NCI-H748 treated with DMSO at 0.1 percent for 48 hours (cell line): ENCODE results near the gene TNFRSF14.
"Not testable (repeated sequence)": the region's sequence is repeated elsewhere in the genome, so short reads cannot be mapped to it uniquely, and the experiment has no call there.

Experiments used
- DNase-seq: peaks from one replicate; lab custom pipeline; 2025; lab: John Stamatoyannopoulos, UW

Gene TNFRSF14

GRCh38 chr1:2554621-2555387, 1.4 kb upstream of the TNFRSF14 start:
- DNase-seq = no peak

- DNase-seq = no peak
Measured at GRCh38 chr1:2555634-2556276, 416 bp upstream of the TNFRSF14 start.

- no peak for DNase-seq
Measured at GRCh38 chr1:2556678-2557481, 709 bp downstream of the TNFRSF14 start.

GRCh38 chr1:2557482-2558400, 1.6 kb downstream of the TNFRSF14 start:
- DNase-seq = no peak

GRCh38 chr1:2558420-2558819, 2.2 kb downstream of the TNFRSF14 start:
- no peak for DNase-seq

GRCh38 chr1:2558861-2559260, 2.7 kb downstream of the TNFRSF14 start:
- DNase-seq = no peak

GRCh38 chr1:2559509-2560298, 3.5 kb downstream of the TNFRSF14 start:
- DNase-seq = no peak

GRCh38 chr1:2560299-2561073, 4.3 kb downstream of the TNFRSF14 start:
- DNase-seq = no peak

GRCh38 chr1:2561446-2561845, 5.3 kb downstream of the TNFRSF14 start:
- DNase-seq = no peak

GRCh38 chr1:2561898-2562895, 6.0 kb downstream of the TNFRSF14 start:
- DNase-seq = no peak

GRCh38 chr1:2563205-2563604, 7.0 kb downstream of the TNFRSF14 start:
- DNase-seq = no peak

- no peak for DNase-seq
Measured at GRCh38 chr1:2564006-2564814, 8.0 kb downstream of the TNFRSF14 start.

- DNase-seq = no peak
Measured at GRCh38 chr1:2564815-2565374, 8.7 kb downstream of the TNFRSF14 start.

GRCh38 chr1:2566101-2567045, 10.2 kb downstream of the TNFRSF14 start:
- DNase-seq = no peak

GRCh38 chr1:2567083-2567679, 11.0 kb downstream of the TNFRSF14 start:
- no peak for DNase-seq

GRCh38 chr1:2568187-2568816, 12.1 kb downstream of the TNFRSF14 start:
- not testable (repeated sequence) for DNase-seq
